ENCODE data around the gene ILRUN. TPM values are rescaled to one million over a fixed set of nuclear protein-coding genes. Genes with fewer than 3 reads are reported as not detected.
A peak's percentile ranks its signal among the peaks of the same experiment; 100 is the strongest.
"Not testable (repeated sequence)": the region's sequence is repeated elsewhere in the genome, so short reads cannot be mapped to it uniquely, and the experiment has no call there.

Gene ILRUN
- total RNA-seq, 1 experiment from 2014 or later, result 68.9 TPM

GRCh38 chr6:34723203-34723602 lies 26.6 kb upstream of the ILRUN start:
- POLR2A ChIA-PET (ENCODE audit: unreplicated experiment), result no interaction called here
- Histone ChIP-seq H3K4me1 (replicated peaks; ENCODE audit: insufficient read depth) (peaks cover 31% of the 10 kb centered on the region), H3K36me3 (ENCODE audit: low read depth) (no peaks in the 10 kb centered on the region), H2AFZ (peak overlapping the region; percentile 56; the same call in 1 of the 2 replicates), H3K4me2 (no peak overlapping the region), H3F3A (ENCODE audit: insufficient read depth, low read depth) (peaks cover 16% of the 10 kb centered on the region), H3K79me2 (ENCODE audit: low read depth) (no peaks in the 10 kb centered on the region), H3K9me2 (ENCODE audit: insufficient read depth) (no peaks in the 10 kb centered on the region), H3K9me3 (ENCODE audit: insufficient read depth, low read depth) (no peaks in the 10 kb centered on the region; the same call in 1 of the 2 replicates), H3K4me3 (no peak overlapping the region), H4K20me1 (ENCODE audit: insufficient read depth) (no peaks in the 10 kb centered on the region), H3K27ac (peak overlapping the region; percentile 42), H3K27me3 (ENCODE audit: insufficient read depth, low read depth) (no peaks in the 10 kb centered on the region)
- no peak for DNase-seq
- TF ChIP-seq EZH2 (IDR thresholded peaks at IDR 0.05; ENCODE audit: low read depth), result no peak
- no peak for TF ChIP-seq CTCF (conservative IDR thresholded peaks at IDR 0.05)
- no TSS peak for BruUV-seq (replicated peaks)
- intact Hi-C loops (cut with micrococcal nuclease; ENCODE audit: unreplicated experiment), result no loop called here
- CTCF ChIA-PET, result no interaction called here

- H3K4me1 ChIP-seq (replicated peaks; ENCODE audit: insufficient read depth), result peaks cover 38% of the 10 kb centered on the region
- TF ChIP-seq EZH2 (IDR thresholded peaks at IDR 0.05; ENCODE audit: low read depth) (no peak), CTCF (conservative IDR thresholded peaks at IDR 0.05) (no peak)
- no peaks in the 10 kb centered on the region for H3K9me2 ChIP-seq (ENCODE audit: insufficient read depth)
- intact Hi-C loops (cut with micrococcal nuclease; ENCODE audit: unreplicated experiment), result no loop called here
- ChIA-PET CTCF (interaction anchor here (0.5 kb wide), 1 partner anchor 990 kb away, joined by 13 read pairs; no protein-coding TSS in a partner anchor), POLR2A (ENCODE audit: unreplicated experiment) (no interaction called here)
- H3K9me3 ChIP-seq (ENCODE audit: insufficient read depth, low read depth), result no peaks in the 10 kb centered on the region; the same call in 1 of the 2 replicates
- no peak overlapping the region for H3K27ac ChIP-seq
- H3F3A ChIP-seq (ENCODE audit: insufficient read depth, low read depth), result peaks cover 19% of the 10 kb centered on the region
- H2AFZ ChIP-seq, result no peak overlapping the region
- H4K20me1 ChIP-seq (ENCODE audit: insufficient read depth), result no peaks in the 10 kb centered on the region
- no peaks in the 10 kb centered on the region for H3K27me3 ChIP-seq (ENCODE audit: insufficient read depth, low read depth)
- H3K79me2 ChIP-seq (ENCODE audit: low read depth), result no peaks in the 10 kb centered on the region
- H3K4me2 ChIP-seq, result no peak overlapping the region
- DNase-seq, result no peak
- BruUV-seq (replicated peaks), result no TSS peak
- H3K36me3 ChIP-seq (ENCODE audit: low read depth), result no peaks in the 10 kb centered on the region
- H3K4me3 ChIP-seq, result no peak overlapping the region
Measured at GRCh38 chr6:34722451-34722850, 25.9 kb upstream of the ILRUN start.

- peak overlapping the region; percentile 73 for H3K4me2 ChIP-seq
- CTCF ChIA-PET, result not testable (repeated sequence)
Measured at GRCh38 chr6:34720160-34720559, 23.6 kb upstream of the ILRUN start.

GRCh38 chr6:34719646-34720045 lies 23.1 kb upstream of the ILRUN start:
- H3K4me1 ChIP-seq (replicated peaks; ENCODE audit: insufficient read depth), result peaks cover 45% of the 10 kb centered on the region
- peak overlapping the region; percentile 73 for H3K4me2 ChIP-seq
- H3K27me3 ChIP-seq (ENCODE audit: insufficient read depth, low read depth); CTCF ChIA-PET; H3K36me3 ChIP-seq (ENCODE audit: low read depth); H3K79me2 ChIP-seq (ENCODE audit: low read depth); H3K9me2 ChIP-seq (ENCODE audit: insufficient read depth); H3K9me3 ChIP-seq (ENCODE audit: insufficient read depth, low read depth); H4K20me1 ChIP-seq (ENCODE audit: insufficient read depth): not testable (repeated sequence)
- H3F3A ChIP-seq (ENCODE audit: insufficient read depth, low read depth), result peaks cover 19% of the 10 kb centered on the region
- intact Hi-C loops (cut with micrococcal nuclease; ENCODE audit: unreplicated experiment), result loop anchor here (5.0 kb wide), 1 partner anchor 38 kb away; the partner anchor contains the start of gene SNRPC
- peak overlapping the region; percentile 49 for H2AFZ ChIP-seq
- peak overlapping the region; percentile 24; the same call in 1 of the 2 replicates for H3K4me3 ChIP-seq
- POLR2A ChIA-PET (ENCODE audit: unreplicated experiment), result interaction anchor here (0.6 kb wide), 1 partner anchor 26 kb away, joined by 5 read pairs; no protein-coding TSS in a partner anchor
- TSS peak; percentile 55 for BruUV-seq (replicated peaks)
- peak in 1 of 2 experiments; percentile 63 for DNase-seq
- H3K27ac ChIP-seq, result peak overlapping the region; percentile 73

More at GRCh38 chr6:34720160-34720559, 23.6 kb upstream of the ILRUN start:
- Histone ChIP-seq H3K4me1 (replicated peaks; ENCODE audit: insufficient read depth) (peaks cover 45% of the 10 kb centered on the region), H3K4me3 (peak overlapping the region; percentile 24; the same call in 1 of the 2 replicates), H3F3A (ENCODE audit: insufficient read depth, low read depth) (peaks cover 19% of the 10 kb centered on the region), H3K27ac (peak overlapping the region; percentile 73), H2AFZ (peak overlapping the region; percentile 49)
- H4K20me1 ChIP-seq (ENCODE audit: insufficient read depth); H3K27me3 ChIP-seq (ENCODE audit: insufficient read depth, low read depth); H3K79me2 ChIP-seq (ENCODE audit: low read depth); POLR2A ChIA-PET (ENCODE audit: unreplicated experiment); H3K36me3 ChIP-seq (ENCODE audit: low read depth); H3K9me3 ChIP-seq (ENCODE audit: insufficient read depth, low read depth); H3K9me2 ChIP-seq (ENCODE audit: insufficient read depth); intact Hi-C loops (cut with micrococcal nuclease; ENCODE audit: unreplicated experiment): not testable (repeated sequence)
- peak in 1 of 2 experiments; percentile 15 for DNase-seq
- BruUV-seq (replicated peaks), result TSS peak; percentile 94
